H1 (cell line): Measurements from ENCODE around the gene CORO2B. TPM values are rescaled to one million over a fixed set of nuclear protein-coding genes. Genes with fewer than 3 reads are reported as not detected.

Source experiments
- CTCF ChIA-PET: fragments of 300-600 bp; sonication (Branson Sonifier 250); formaldehyde crosslinking; loops from one replicate; lab custom pipeline; 2021; ENCODE audit not compliant: partially characterized antibody; lab: Charles Lee
- POLR2A ChIA-PET: fragments of 300-600 bp; sonication (Branson Sonifier 250); formaldehyde crosslinking; loops from one replicate; lab custom pipeline; 2021; ENCODE audit warnings: inconsistent platforms; ENCODE audit not compliant: partially characterized antibody; lab: Charles Lee
- DNase-seq, 2 experiments: peaks; one replicate each; pipeline versions ENCODE4 v3.0.0 to v3.0.0-alpha.2; 2010 to 2022; ENCODE audit warnings: low spot score in 2 of 2, low read depth in 1 of 2, mixed read lengths in 1 of 2
- FAIRE-seq: peaks from 2 replicates; lab custom pipeline; 2011; peaks lifted over from hg19 to GRCh38; lab: Jason Lieb, UNC
- H2AFZ ChIP-seq: 2 replicates; pipeline ENCODE4 v1.8.1; 2012; ENCODE audit warnings: low read length, inconsistent platforms
- H2AK5ac ChIP-seq: 2 replicates; pipeline ENCODE4 v1.6.1; 2013; ENCODE audit warnings: low read depth, low read length
- H2BK120ac ChIP-seq: replicated peaks from 2 replicates; pipeline ENCODE3; 2013; ENCODE audit warnings: low read depth, low read length, inconsistent platforms
- H2BK12ac ChIP-seq: 2 replicates; pipeline ENCODE4 v1.6.1; 2013; ENCODE audit warnings: low read depth, low read length
- H2BK15ac ChIP-seq: 2 replicates; pipeline ENCODE4 v1.6.1; 2013; ENCODE audit warnings: low read length
- H2BK20ac ChIP-seq: 2 replicates; pipeline ENCODE4 v1.6.1; 2013; ENCODE audit warnings: low read length
- H2BK5ac ChIP-seq: 2 replicates; pipeline ENCODE4 v1.6.1; 2013; ENCODE audit warnings: low read depth, low read length
- H3K14ac ChIP-seq: 2 replicates; pipeline ENCODE4 v1.6.1; 2013; ENCODE audit warnings: inconsistent platforms; ENCODE audit not compliant: insufficient read length
- H3K18ac ChIP-seq: 2 replicates; pipeline ENCODE4 v1.6.1; 2013; ENCODE audit warnings: low read length; ENCODE audit errors: extremely low read depth
- H3K23ac ChIP-seq: 2 replicates; pipeline ENCODE4 v1.6.1; 2013; ENCODE audit warnings: inconsistent platforms; ENCODE audit not compliant: insufficient read length
- H3K23me2 ChIP-seq: 2 replicates; pipeline ENCODE4 v1.6.1; 2013; ENCODE audit warnings: low read depth, low read length
- H3K27ac ChIP-seq: 2 replicates; pipeline ENCODE4 v1.6.1; 2011; ENCODE audit warnings: low read depth, low read length, inconsistent platforms
- H3K27me3 ChIP-seq, 4 experiments: replicated peaks in 1 of 4; 1 replicate in 1 of 4; 2 replicates in 3 of 4; pipeline versions ENCODE4 v1.6.1 to v1.8.1; 2011 to 2013; ENCODE audit warnings: low read length in 3 of 4, mild to moderate bottlenecking in 3 of 4, inconsistent platforms in 2 of 4, mixed read lengths in 2 of 4, moderate library complexity in 1 of 4; ENCODE audit not compliant: control insufficient read depth in 3 of 4, insufficient read depth in 3 of 4; ENCODE audit errors: extremely low read depth in 1 of 4
- H3K36me3 ChIP-seq, 4 experiments: 2 replicates each; pipeline versions ENCODE4 v1.6.1 to v1.8.1; 2011 to 2013; ENCODE audit warnings: mild to moderate bottlenecking in 4 of 4, low read length in 3 of 4, moderate library complexity in 2 of 4, control low read depth in 1 of 4, inconsistent platforms in 1 of 4; ENCODE audit not compliant: insufficient read depth in 4 of 4, control insufficient read depth in 2 of 4
- H3K4ac ChIP-seq: replicated peaks from 2 replicates; pipeline ENCODE3; 2013; ENCODE audit warnings: low read length, low read depth, mixed read lengths, inconsistent platforms; ENCODE audit not compliant: insufficient read length
- H3K4me1 ChIP-seq, 4 experiments: replicated peaks in 1 of 4; 1 replicate in 1 of 4; 2 replicates in 3 of 4; pipeline versions ENCODE4 v1.6.1 to v1.8.1; 2011 to 2013; ENCODE audit warnings: low read length in 3 of 4, inconsistent platforms in 2 of 4, mixed read lengths in 1 of 4; ENCODE audit not compliant: insufficient read depth in 4 of 4, control insufficient read depth in 3 of 4
- H3K4me2 ChIP-seq, 2 experiments: 2 replicates each; pipeline versions ENCODE4 v1.6.1 to v1.8.1; 2011 to 2013; ENCODE audit warnings: low read depth in 2 of 2, low read length in 2 of 2, control low read depth in 1 of 2, inconsistent platforms in 1 of 2, mild to moderate bottlenecking in 1 of 2; ENCODE audit not compliant: insufficient read depth in 1 of 2
- H3K4me3 ChIP-seq, 4 experiments: fragments of 200-600, 300-600 bp in 1 of 4; sonication (generic), shearing (Covaris generic), sonication (Bioruptor Twin) in 1 of 4; 2 replicates each; pipeline versions ENCODE4 v1.5.1 to v1.8.1; 2011 to 2016; ENCODE audit warnings: low read length in 4 of 4, low read depth in 3 of 4, control low read depth in 2 of 4, inconsistent platforms in 2 of 4, mild to moderate bottlenecking in 2 of 4, mixed read lengths in 1 of 4, moderate library complexity in 1 of 4; ENCODE audit not compliant: insufficient read depth in 2 of 4; ENCODE audit errors: extremely low read depth in 1 of 4
- H3K56ac ChIP-seq: replicated peaks from 2 replicates; pipeline ENCODE3; 2013; ENCODE audit warnings: low read depth, mild to moderate bottlenecking, mixed read lengths, low read length, inconsistent platforms; ENCODE audit not compliant: insufficient read length
- H3K79me1 ChIP-seq: 2 replicates; pipeline ENCODE4 v1.6.1; 2013; ENCODE audit warnings: low read depth, low read length, control low read depth
- H3K79me2 ChIP-seq, 2 experiments: 2 replicates each; pipeline versions ENCODE4 v1.6.1 to v1.8.1; 2012 to 2013; ENCODE audit warnings: low read length in 2 of 2, mild to moderate bottlenecking in 2 of 2, inconsistent platforms in 1 of 2; ENCODE audit not compliant: insufficient read depth in 2 of 2, control insufficient read depth in 1 of 2
- H3K9ac ChIP-seq, 4 experiments: replicated peaks in 1 of 4; 1 replicate in 1 of 4; 2 replicates in 3 of 4; pipeline versions ENCODE4 v1.6.1 to v1.8.1; 2011 to 2013; ENCODE audit warnings: low read depth in 3 of 4, low read length in 3 of 4, control low read depth in 2 of 4, mild to moderate bottlenecking in 2 of 4, moderate library complexity in 2 of 4, inconsistent platforms in 1 of 4; ENCODE audit errors: extremely low read depth in 1 of 4
- H3K9me3 ChIP-seq, 2 experiments: 2 replicates each; pipeline versions ENCODE4 v1.6.1 to v1.8.1; 2012 to 2013; ENCODE audit warnings: mild to moderate bottlenecking in 2 of 2, moderate library complexity in 2 of 2, control low read depth in 1 of 2, inconsistent platforms in 1 of 2, low read depth in 1 of 2, low read length in 1 of 2, mixed read lengths in 1 of 2; ENCODE audit not compliant: insufficient read depth in 2 of 2
- H4K20me1 ChIP-seq, 2 experiments: replicated peaks in 1 of 2; 2 replicates each; pipeline versions ENCODE3 to v1.8.1; 2011 to 2013; ENCODE audit warnings: inconsistent platforms in 2 of 2, low read length in 2 of 2, mild to moderate bottlenecking in 1 of 2; ENCODE audit not compliant: insufficient read depth in 2 of 2, control insufficient read depth in 1 of 2
- H4K5ac ChIP-seq: 2 replicates; pipeline ENCODE4 v1.6.1; 2013; ENCODE audit warnings: low read length, low read depth, mixed read lengths, inconsistent platforms; ENCODE audit not compliant: insufficient read length
- H4K8ac ChIP-seq: 2 replicates; pipeline ENCODE4 v1.8.0; 2013; ENCODE audit warnings: mild to moderate bottlenecking, moderate library complexity, low read length, inconsistent platforms; ENCODE audit not compliant: insufficient read depth; ENCODE audit errors: extremely low read depth
- H4K91ac ChIP-seq: replicated peaks from 2 replicates; pipeline ENCODE3; 2013; ENCODE audit warnings: low read length, mixed read lengths, inconsistent platforms; ENCODE audit not compliant: insufficient read length
- EGR1 ChIP-seq: IDR thresholded peaks from 2 replicates; pipeline ENCODE4 v1.6.1; 2011; ENCODE audit warnings: low read depth, low read length, borderline replicate concordance
- EP300 ChIP-seq, 2 experiments: IDR thresholded peaks; 1 replicate in 1 of 2; 2 replicates in 1 of 2; pipeline ENCODE4 v1.6.1; 2011 to 2012; ENCODE audit warnings: low read depth in 2 of 2, low read length in 2 of 2, mild to moderate bottlenecking in 2 of 2, borderline replicate concordance in 1 of 2, inconsistent platforms in 1 of 2, moderate library complexity in 1 of 2
- RNF2 ChIP-seq: fragments of 200-900, 300-1000 bp; sonication (generic); IDR thresholded peaks from 2 replicates; pipeline ENCODE4 v1.7.1; 2016; ENCODE audit warnings: borderline replicate concordance, low read depth, mild to moderate bottlenecking, antibody characterized with exemption, low read length; ENCODE audit not compliant: poor library complexity, severe bottlenecking; ENCODE audit errors: missing control alignments
- SIRT6 ChIP-seq: IDR thresholded peaks from one replicate; pipeline ENCODE4 v1.7.1; 2012; ENCODE audit warnings: low read length, inconsistent platforms
- SP2 ChIP-seq: IDR thresholded peaks from 2 replicates; pipeline ENCODE4 v1.6.1; 2012; ENCODE audit warnings: mild to moderate bottlenecking, low read length, inconsistent platforms
- TAF7 ChIP-seq: optimal IDR thresholded peaks from 2 replicates; pipeline ENCODE3; 2011; ENCODE audit warnings: low read depth, mild to moderate bottlenecking, inconsistent platforms, low read length, moderate library complexity, borderline replicate concordance
- TCF12 ChIP-seq: IDR thresholded peaks from 2 replicates; pipeline ENCODE4 v1.6.1; 2011; ENCODE audit warnings: low read depth, mild to moderate bottlenecking, low read length
- YY1 ChIP-seq: IDR thresholded peaks from 2 replicates; pipeline ENCODE4 v1.6.1; 2011; ENCODE audit warnings: low read depth, mild to moderate bottlenecking, low read length
- ZNF274 ChIP-seq: IDR thresholded peaks from 2 replicates; pipeline ENCODE4 v1.7.0; 2012; ENCODE audit warnings: low read length, borderline replicate concordance; ENCODE audit errors: extremely low read depth
- WGBS, 2 experiments: shearing (Covaris generic) in 1 of 2; methylation state at CpG; one replicate each; pipeline versions ENCODE4 v1.1.6 to v1.1.7; 2013 to 2015; ENCODE audit warnings: low lambda C conversion rate in 2 of 2, mixed read lengths in 2 of 2, inconsistent platforms in 1 of 2, low coverage in 1 of 2, missing lambda C conversion rate in 1 of 2; ENCODE audit not compliant: insufficient replicate concordance in 2 of 2, insufficient coverage in 1 of 2, insufficient read length in 1 of 2; ENCODE audit errors: extremely low coverage in 1 of 2, missing lambda C conversion rate in 1 of 2; 5-methylcytosine and 5-hydroxymethylcytosine counted together
- polyA plus RNA-seq, 7 experiments: library from polyadenylated mRNA; depleted of rRNA in 3 of 7; stranded (reverse) in 5 of 7; unstranded in 2 of 7; fragments of >200 nt in 5 of 7; fragments of 200-250 nt in 2 of 7; gene quantifications; 1 replicate in 5 of 7; 2 replicates in 1 of 7; 4 replicates in 1 of 7; pipeline versions ENCODE4 v1.2.1 to v1.2.3, GENCODE V29; 2011 to 2013; ENCODE audit warnings: missing spikeins in 2 of 7, mixed read lengths in 2 of 7
- total RNA-seq: library from RNA; stranded (reverse); fragmentation: NEBNext Ultra II Directional; extraction: Animal tissue kit (Norgen Biotek cat#: 25700); gene quantifications from 2 replicates; pipeline ENCODE4 v1.2.1, GENCODE V29; 2021
- TF ChIP-seq, protein P1 (sequence below): IDR thresholded peaks from 2 replicates; pipeline ENCODE4 v1.6.1; 2012; ENCODE audit warnings: inconsistent platforms

CORO2B gene
- total and polyA plus RNA-seq, 2 of the 8 experiments (the other 6 are each of a cell fraction or from before 2014, with no cell fraction given), result 3.4 to 6.7 TPM

- POLR2A ChIA-PET, result no interaction called here
- H2AK5ac ChIP-seq, result no peak overlapping the region
- H3K9me3 ChIP-seq, result no peaks in the 10 kb centered on the region
Observed at GRCh38 chr15:68733666-68734065, 154.9 kb downstream of the CORO2B start.

More at GRCh38 chr15:68733666-68734065, 154.9 kb downstream of the CORO2B start:
- CTCF ChIA-PET, result no interaction called here
- no peaks in the 10 kb centered on the region; the same call in 1 of the 2 replicates for H3K23me2 ChIP-seq
- H3K18ac ChIP-seq, result no peak overlapping the region
- H3K27ac ChIP-seq, result no peak overlapping the region
- no peak overlapping the region for H2BK120ac ChIP-seq
- H3K56ac ChIP-seq, result no peak overlapping the region
- H3K14ac ChIP-seq, result no peak overlapping the region
- no peaks in the 10 kb centered on the region for H3K79me2 ChIP-seq
- TF ChIP-seq TAF7 (no peak), YY1 (no peak), RNF2 (no peak), SIRT6 (no peak), ZNF274 (no peak), TCF12 (no peak), EGR1 (no peak), SP2 (no peak), EP300 (IDR thresholded peaks at IDR 0.05; ENCODE audit: borderline replicate concordance in 1 of 2, low read depth in 2 of 2, low read length in 2 of 2) (no peak)
- TF ChIP-seq, protein P1, sequence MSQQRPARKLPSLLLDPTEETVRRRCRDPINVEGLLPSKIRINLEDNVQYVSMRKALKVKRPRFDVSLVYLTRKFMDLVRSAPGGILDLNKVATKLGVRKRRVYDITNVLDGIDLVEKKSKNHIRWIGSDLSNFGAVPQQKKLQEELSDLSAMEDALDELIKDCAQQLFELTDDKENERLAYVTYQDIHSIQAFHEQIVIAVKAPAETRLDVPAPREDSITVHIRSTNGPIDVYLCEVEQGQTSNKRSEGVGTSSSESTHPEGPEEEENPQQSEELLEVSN, result no peak
- TF ChIP-seq, all 59 proteins: peak for 0
- no peak for DNase-seq
- Histone ChIP-seq H3K36me3 (no peaks in the 10 kb centered on the region), H3K79me1 (no peaks in the 10 kb centered on the region), H3K23ac (no peak overlapping the region), H2BK5ac (no peak overlapping the region), H3K4me2 (no peak overlapping the region), H3K9ac (no peak overlapping the region), H4K91ac (no peak overlapping the region), H3K27me3 (no peaks in the 10 kb centered on the region; a peak in 1 of 7 replicates), H4K20me1 (no peaks in the 10 kb centered on the region), H3K4ac (no peak overlapping the region), H4K8ac (no peak overlapping the region), H3K4me3 (no peak overlapping the region), H4K5ac (no peak overlapping the region), H3K4me1 (peaks cover 0 to 6% (median 2%) of the 10 kb centered on the region in 4 experiments; a peak in 4 of 7 replicates), H2BK15ac (no peak overlapping the region), H2AFZ (no peak overlapping the region), H2BK20ac (no peak overlapping the region), H2BK12ac (no peak overlapping the region)
- WGBS, 2 experiments, result 55% methylated on average over 6 of the region's 6 CpGs; no CpG with 5 or more reads in 1 of the 2 experiments
- no peak for FAIRE-seq
